WTC11 (cell line): ENCODE measurements around the gene SLC24A3. TPM values are rescaled to one million over a fixed set of nuclear protein-coding genes. Genes with fewer than 3 reads are reported as not detected.

Experiments
- ATAC-seq: fragments of 200-7000 bp; cut with Tn5 transposase; 2 replicates; pipeline ENCODE4 v1.10.0; 2021; ENCODE audit warnings: mild to moderate bottlenecking, moderate library complexity
- CTCF ChIA-PET: fragments of 300-600 bp; sonication (Branson Sonifier 250); formaldehyde crosslinking; loops from one replicate; lab custom pipeline; 2021; ENCODE audit warnings: antibody characterized with exemption; lab: Charles Lee
- POLR2A ChIA-PET: fragments of 350-600 bp; sonication (Branson Sonifier 250); formaldehyde crosslinking; loops from one replicate; lab custom pipeline; 2021; ENCODE audit warnings: antibody characterized with exemption; lab: Charles Lee
- DNase-seq: peaks from one replicate; pipeline ENCODE4 v3.0.0; 2021; ENCODE audit warnings: low spot score
- H3K27ac Mint-ChIP-seq: 2 replicates; pipeline ENCODE4 v1.8.0; 2021; ENCODE audit warnings: mixed read lengths
- H3K27me3 Mint-ChIP-seq: 2 replicates; pipeline ENCODE4 v1.8.0; 2021; ENCODE audit warnings: low read depth, mild to moderate bottlenecking, moderate library complexity, mixed read lengths
- H3K36me3 Mint-ChIP-seq: 2 replicates; pipeline ENCODE4 v1.8.0; 2021; ENCODE audit warnings: mixed read lengths
- H3K4me1 Mint-ChIP-seq: 2 replicates; pipeline ENCODE4 v1.8.0; 2022; ENCODE audit warnings: mixed read lengths
- H3K4me3 Mint-ChIP-seq: 2 replicates; pipeline ENCODE4 v1.8.0; 2021; ENCODE audit warnings: mild to moderate bottlenecking, moderate library complexity, mixed read lengths
- H3K9me3 Mint-ChIP-seq: 2 replicates; pipeline ENCODE4 v1.8.0; 2021; ENCODE audit warnings: mixed read lengths
- AFF4 ChIP-seq: sonication (generic); formaldehyde crosslinking; IDR thresholded peaks from 2 replicates; pipeline ENCODE4 v1.8.1; 2023; ENCODE audit warnings: mild to moderate bottlenecking, missing genetic modification reagents, borderline replicate concordance
- AR ChIP-seq: fragments of 250-450 bp; sonication (Bioruptor Pico); IDR thresholded peaks from 2 replicates; pipeline ENCODE4 v1.9.0; 2021; ENCODE audit warnings: mild to moderate bottlenecking
- ERG ChIP-seq: fragments of 250-450 bp; sonication (Bioruptor Pico); IDR thresholded peaks from 2 replicates; pipeline ENCODE4 v1.8.0; 2021; ENCODE audit warnings: mild to moderate bottlenecking
- FOXJ3 ChIP-seq: sonication (generic); formaldehyde crosslinking; IDR thresholded peaks from 2 replicates; pipeline ENCODE4 v1.9.0; 2021; ENCODE audit warnings: missing genetic modification reagents, mild to moderate bottlenecking, borderline replicate concordance
- FOXP4 ChIP-seq: sonication (generic); formaldehyde crosslinking; IDR thresholded peaks from 2 replicates; pipeline ENCODE4 v1.8.0; 2022; ENCODE audit warnings: mild to moderate bottlenecking, missing genetic modification reagents
- HMGA2 ChIP-seq: fragments of 250-450 bp; sonication (Bioruptor Pico); IDR thresholded peaks from 2 replicates; pipeline ENCODE4 v1.4.0; 2021; ENCODE audit warnings: mild to moderate bottlenecking, moderate library complexity
- HMGXB4 ChIP-seq: sonication (generic); formaldehyde crosslinking; IDR thresholded peaks from 2 replicates; pipeline ENCODE4 v1.8.1; 2023; ENCODE audit warnings: mild to moderate bottlenecking, moderate library complexity, missing genetic modification reagents
- IRF2 ChIP-seq: sonication (generic); formaldehyde crosslinking; IDR thresholded peaks from 2 replicates; pipeline ENCODE4 v1.8.0; 2022; ENCODE audit warnings: low read depth, missing genetic modification reagents, borderline replicate concordance
- MYBL2 ChIP-seq: sonication (generic); formaldehyde crosslinking; IDR thresholded peaks from 2 replicates; pipeline ENCODE4 v1.8.1; 2023; ENCODE audit warnings: mild to moderate bottlenecking, moderate library complexity, missing genetic modification reagents
- SOX15 ChIP-seq: fragments of 250-450 bp; sonication (Bioruptor Pico); IDR thresholded peaks from 2 replicates; pipeline ENCODE4 v1.9.0; 2021; ENCODE audit warnings: mild to moderate bottlenecking
- SP1 ChIP-seq: sonication (generic); formaldehyde crosslinking; conservative IDR thresholded peaks from 2 replicates; pipeline ENCODE4 v1.8.1; 2022; ENCODE audit warnings: missing genetic modification reagents
- ZNF138 ChIP-seq: sonication (generic); formaldehyde crosslinking; conservative IDR thresholded peaks from 2 replicates; pipeline ENCODE4 v1.8.1; 2022; ENCODE audit warnings: mild to moderate bottlenecking, moderate library complexity, missing genetic modification reagents
- ZNF396 ChIP-seq: fragments of 250-450 bp; sonication (Bioruptor Pico); IDR thresholded peaks from 2 replicates; pipeline ENCODE4 v1.8.0; 2021; ENCODE audit warnings: mild to moderate bottlenecking, moderate library complexity, borderline replicate concordance
- total RNA-seq: library from RNA; stranded (reverse); gene quantifications from 3 replicates; pipeline ENCODE4 v1.2.3, GENCODE V29; 2021

SLC24A3 gene
- total RNA-seq, 1 experiment from 2014 or later, result 5.7 TPM

- DNase-seq (no peak), ATAC-seq (no peak)
- CTCF ChIA-PET, result interaction anchor here (1.6 kb wide), 1 partner anchor 36 kb away, joined by 5 read pairs; no protein-coding TSS in a partner anchor
- 0 out of 2 replicates have a peak, but pooled peaks cover 4% of the 10 kb centered on the region for H3K9me3 Mint-ChIP-seq
- no peaks in the 10 kb centered on the region for H3K36me3 Mint-ChIP-seq
- peaks cover 8% of the 10 kb centered on the region for H3K4me1 Mint-ChIP-seq
- no peaks in the 10 kb centered on the region for H3K27me3 Mint-ChIP-seq
- H3K4me3 Mint-ChIP-seq, result no peak overlapping the region
- TF ChIP-seq SP1 (CRISPR knock-in tag) (no peak), IRF2 (CRISPR knock-in tag) (no peak), ERG (CRISPR knock-in tag) (no peak)
- POLR2A ChIA-PET, result no interaction called here
- H3K27ac Mint-ChIP-seq, result no peak overlapping the region
Observed at GRCh38 chr20:19547547-19547946, 335.1 kb downstream of the SLC24A3 start.

- no peak for TF ChIP-seq SOX15 (CRISPR knock-in tag)
- no peak for TF ChIP-seq HMGXB4
- no peak for TF ChIP-seq MYBL2 (CRISPR knock-in tag)
- no peak for TF ChIP-seq ZNF396
- CTCF ChIA-PET, result interaction anchor here (0.8 kb wide), 1 partner anchor 34 kb away, joined by 3 read pairs; no protein-coding TSS in a partner anchor
- POLR2A ChIA-PET, result no interaction called here
- no peak overlapping the region for H3K27ac Mint-ChIP-seq
- H3K4me3 Mint-ChIP-seq, result no peak overlapping the region
- ATAC-seq (no peak), DNase-seq (no peak)
- 0 out of 2 replicates have a peak, but pooled peaks cover 4% of the 10 kb centered on the region for H3K9me3 Mint-ChIP-seq
- no peaks in the 10 kb centered on the region for H3K27me3 Mint-ChIP-seq
- peaks cover 8% of the 10 kb centered on the region for H3K4me1 Mint-ChIP-seq
- H3K36me3 Mint-ChIP-seq, result no peaks in the 10 kb centered on the region
Observed at GRCh38 chr20:19549896-19550295, 337.5 kb downstream of the SLC24A3 start.

- H3K4me3 Mint-ChIP-seq, result no peak overlapping the region
- 0 out of 2 replicates have a peak, but pooled peaks cover 4% of the 10 kb centered on the region for H3K9me3 Mint-ChIP-seq
- peak; percentile 100 for ATAC-seq
- peak; percentile 74 for DNase-seq
- H3K27me3 Mint-ChIP-seq, result no peaks in the 10 kb centered on the region
- peaks cover 8% of the 10 kb centered on the region for H3K4me1 Mint-ChIP-seq
- H3K27ac Mint-ChIP-seq, result no peak overlapping the region
- ChIA-PET POLR2A (interaction anchor here (0.9 kb wide), 1 partner anchor 339 kb away, joined by 3 read pairs; no protein-coding TSS in a partner anchor), CTCF (interaction anchor here (0.7 to 1.7 kb wide), 9 partner anchors 14 to 347 kb away, joined by 3 to 23 read pairs (median 4); no protein-coding TSS in a partner anchor)
- H3K36me3 Mint-ChIP-seq, result no peaks in the 10 kb centered on the region
- no peak for TF ChIP-seq ZNF138
- TF ChIP-seq AR (CRISPR knock-in tag), result no peak
- TF ChIP-seq SP1 (CRISPR knock-in tag), result no peak
- TF ChIP-seq HMGA2 (CRISPR knock-in tag), result no peak
- TF ChIP-seq FOXP4 (CRISPR knock-in tag), result no peak
- no peak for TF ChIP-seq FOXJ3 (CRISPR knock-in tag)
- TF ChIP-seq AFF4 (CRISPR knock-in tag), result no peak
Observed at GRCh38 chr20:19552221-19553180, 340.1 kb downstream of the SLC24A3 start.
